Activated B cell treated with CpG ODN at 0.5 μM for 24 hours (primary cell): ENCODE data around the gene BBOF1. TPM values are rescaled to one million over a fixed set of nuclear protein-coding genes. Genes with fewer than 3 reads are reported as not detected.

ENCODE experiments used
- ATAC-seq: fragments of 200-7000 bp; cut with Tn5 transposase; one replicate; pipeline ENCODE4 v1.10.0; 2021; ENCODE audit warnings: low read depth, mild to moderate bottlenecking, moderate library complexity
- CTCF ChIA-PET: fragments of 350-600 bp; sonication (Branson Sonifier 250); formaldehyde crosslinking; loops from one replicate; lab custom pipeline; 2021; ENCODE audit warnings: antibody characterized with exemption; lab: Charles Lee
- POLR2A ChIA-PET: fragments of 350-600 bp; sonication (Branson Sonifier 250); formaldehyde crosslinking; loops from one replicate; lab custom pipeline; 2021; ENCODE audit warnings: antibody characterized with exemption; lab: Charles Lee
- DNase-seq: peaks from one replicate; pipeline ENCODE4 v3.0.0; 2022
- H3K27ac Mint-ChIP-seq: one replicate; pipeline ENCODE4 v1.8.0; 2020; ENCODE audit warnings: mixed read lengths
- H3K27me3 Mint-ChIP-seq: one replicate; pipeline ENCODE4 v1.8.0; 2021; ENCODE audit warnings: mixed read lengths
- H3K36me3 Mint-ChIP-seq: one replicate; pipeline ENCODE4 v1.8.0; 2021; ENCODE audit warnings: low read depth, mixed read lengths
- H3K4me1 Mint-ChIP-seq: one replicate; pipeline ENCODE4 v1.8.0; 2021; ENCODE audit warnings: mixed read lengths
- H3K4me3 Mint-ChIP-seq: one replicate; pipeline ENCODE4 v1.8.0; 2020; ENCODE audit warnings: mild to moderate bottlenecking, mixed read lengths
- H3K9me3 Mint-ChIP-seq: one replicate; pipeline ENCODE4 v1.8.0; 2020; ENCODE audit warnings: mixed read lengths
- intact Hi-C: fragments of 100-400 bp; cut with micrococcal nuclease; formaldehyde crosslinking; loops from one replicate; pipeline ENCODE4 v1.15.1; 2024
- total RNA-seq: library from RNA; stranded (reverse); gene quantifications from 2 replicates; pipeline ENCODE4 v1.2.3, GENCODE V29; 2022
- TF ChIP-seq, protein P1 (sequence below): fragments of 200-600 bp; IDR thresholded peaks from one replicate; pipeline ENCODE4 v1.8.0; 2022; ENCODE audit warnings: antibody characterized with exemption, mild to moderate bottlenecking

Gene BBOF1
- total RNA-seq, 1 donor from 2014 or later: 1.6 TPM

DNA sequence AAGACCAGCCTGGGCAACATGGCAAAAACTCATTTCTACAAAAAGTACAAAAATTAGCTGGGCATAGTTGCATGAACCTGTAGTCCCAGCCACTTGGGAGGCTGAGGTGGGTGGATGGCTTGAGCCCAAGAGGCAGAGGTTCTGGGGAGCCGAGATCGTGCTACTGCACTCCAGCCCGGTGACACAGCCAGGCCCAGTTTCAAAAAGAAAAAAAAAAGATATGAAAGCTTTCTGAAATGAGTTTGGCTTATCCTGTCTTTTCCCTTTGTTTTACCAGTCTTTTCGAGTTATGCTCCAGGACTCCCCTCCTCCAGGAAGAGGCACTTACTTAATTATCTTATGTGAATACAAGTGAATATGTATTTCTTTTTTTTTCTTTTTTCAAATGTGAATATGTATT, 3.2 kb downstream of the BBOF1 start:
- TF ChIP-seq, protein P1, sequence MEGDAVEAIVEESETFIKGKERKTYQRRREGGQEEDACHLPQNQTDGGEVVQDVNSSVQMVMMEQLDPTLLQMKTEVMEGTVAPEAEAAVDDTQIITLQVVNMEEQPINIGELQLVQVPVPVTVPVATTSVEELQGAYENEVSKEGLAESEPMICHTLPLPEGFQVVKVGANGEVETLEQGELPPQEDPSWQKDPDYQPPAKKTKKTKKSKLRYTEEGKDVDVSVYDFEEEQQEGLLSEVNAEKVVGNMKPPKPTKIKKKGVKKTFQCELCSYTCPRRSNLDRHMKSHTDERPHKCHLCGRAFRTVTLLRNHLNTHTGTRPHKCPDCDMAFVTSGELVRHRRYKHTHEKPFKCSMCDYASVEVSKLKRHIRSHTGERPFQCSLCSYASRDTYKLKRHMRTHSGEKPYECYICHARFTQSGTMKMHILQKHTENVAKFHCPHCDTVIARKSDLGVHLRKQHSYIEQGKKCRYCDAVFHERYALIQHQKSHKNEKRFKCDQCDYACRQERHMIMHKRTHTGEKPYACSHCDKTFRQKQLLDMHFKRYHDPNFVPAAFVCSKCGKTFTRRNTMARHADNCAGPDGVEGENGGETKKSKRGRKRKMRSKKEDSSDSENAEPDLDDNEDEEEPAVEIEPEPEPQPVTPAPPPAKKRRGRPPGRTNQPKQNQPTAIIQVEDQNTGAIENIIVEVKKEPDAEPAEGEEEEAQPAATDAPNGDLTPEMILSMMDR: no peak
- no peak overlapping the region for H3K27ac Mint-ChIP-seq
- peaks cover 14% of the 10 kb centered on the region for H3K4me1 Mint-ChIP-seq
- peaks cover 2% of the 10 kb centered on the region for H3K36me3 Mint-ChIP-seq
- ATAC-seq (no peak), DNase-seq (no peak)
- intact Hi-C loops: no loop called here
- H3K9me3 Mint-ChIP-seq: no peaks in the 10 kb centered on the region
- CTCF ChIA-PET: no interaction called here
- H3K27me3 Mint-ChIP-seq: no peaks in the 10 kb centered on the region
- POLR2A ChIA-PET: no interaction called here
- H3K4me3 Mint-ChIP-seq: no peak overlapping the region

DNA sequence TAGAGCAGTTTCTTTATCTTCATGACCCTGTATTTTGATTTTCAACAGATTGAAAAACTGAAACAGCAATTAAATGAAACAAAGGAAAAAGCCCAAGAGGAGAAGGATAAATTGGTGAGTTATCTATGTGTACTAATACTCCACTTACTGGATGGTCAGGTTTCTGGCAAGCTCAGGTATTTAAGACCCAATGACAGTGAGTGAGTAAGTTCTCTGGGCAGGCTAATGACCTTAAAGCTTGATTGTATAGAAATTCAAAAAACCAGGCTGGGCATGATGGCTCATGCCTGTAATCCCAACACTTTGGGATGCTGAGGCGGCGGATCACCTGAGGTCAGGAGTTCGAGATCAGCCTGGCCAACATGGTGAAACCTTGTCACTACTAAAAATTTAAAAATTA, 10.0 kb downstream of the BBOF1 start:
- TF ChIP-seq, protein P1: no peak
- no peak for ATAC-seq
- intact Hi-C loops: no loop called here
- ChIA-PET CTCF (no interaction called here), POLR2A (no interaction called here)
- H3K27me3 Mint-ChIP-seq: no peaks in the 10 kb centered on the region
- DNase-seq: no peak
- no peaks in the 10 kb centered on the region for H3K9me3 Mint-ChIP-seq
- no peak overlapping the region for H3K27ac Mint-ChIP-seq
- no peaks in the 10 kb centered on the region for H3K36me3 Mint-ChIP-seq
- H3K4me1 Mint-ChIP-seq: no peaks in the 10 kb centered on the region
- no peak overlapping the region for H3K4me3 Mint-ChIP-seq

DNA sequence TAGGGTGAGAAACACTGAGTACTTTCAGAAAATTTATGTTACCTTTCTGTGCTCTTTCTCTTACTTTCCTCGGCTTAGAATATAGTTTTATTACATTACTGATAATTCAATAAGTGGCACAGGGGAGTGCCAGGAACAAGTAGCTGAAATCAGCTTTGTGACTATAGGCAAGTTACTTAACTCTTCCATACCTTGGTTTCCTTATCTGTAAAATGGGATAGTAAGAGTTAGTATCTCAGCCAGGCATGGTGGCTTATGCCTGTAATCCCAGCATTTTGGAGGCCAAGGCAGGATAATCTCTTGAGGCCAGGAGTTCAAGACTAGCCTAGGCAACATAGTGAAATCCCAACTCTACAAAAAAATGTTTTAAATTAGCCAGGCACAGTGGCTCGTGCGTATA, 15.4 kb downstream of the BBOF1 start:
- H3K4me1 Mint-ChIP-seq: no peaks in the 10 kb centered on the region
- TF ChIP-seq, protein P1: no peak
- no peaks in the 10 kb centered on the region for H3K36me3 Mint-ChIP-seq
- no peak overlapping the region for H3K4me3 Mint-ChIP-seq
- intact Hi-C loops: no loop called here
- H3K27me3 Mint-ChIP-seq: no peaks in the 10 kb centered on the region
- ATAC-seq (no peak), DNase-seq (no peak)
- no peaks in the 10 kb centered on the region for H3K9me3 Mint-ChIP-seq
- CTCF ChIA-PET: interaction anchor here (0.6 kb wide), 1 partner anchor 588 kb away, joined by 7 read pairs; no protein-coding TSS in a partner anchor
- H3K27ac Mint-ChIP-seq: no peak overlapping the region
- POLR2A ChIA-PET: interaction anchor here (0.6 kb wide), 1 partner anchor 919 kb away, joined by 3 read pairs; no protein-coding TSS in a partner anchor

DNA sequence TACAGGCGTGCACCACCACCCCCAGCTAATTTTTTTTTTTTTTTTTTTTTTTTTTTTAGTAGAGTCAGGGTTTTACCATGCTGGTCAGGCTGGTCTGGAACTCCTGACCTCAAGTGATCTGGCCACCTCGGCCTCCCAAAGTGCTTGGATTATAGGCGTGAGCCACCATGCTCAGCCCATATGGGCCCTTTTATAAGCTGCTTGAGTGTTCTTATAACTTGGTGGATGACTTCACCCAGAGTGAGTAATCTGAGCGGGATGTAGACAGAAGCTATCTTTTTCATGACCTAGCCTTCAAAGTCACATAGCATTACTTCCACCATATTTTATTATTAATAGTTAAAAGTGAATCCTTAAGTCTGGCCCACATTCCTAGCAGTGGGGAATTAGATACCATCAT, 16.4 kb downstream of the BBOF1 start:
- intact Hi-C loops: loop anchor here (5.0 kb wide), 1 partner anchor 528 kb away; no protein-coding TSS in a partner anchor
- Mint-ChIP-seq H3K4me3 (no peak overlapping the region), H3K9me3 (no peaks in the 10 kb centered on the region), H3K36me3 (no peaks in the 10 kb centered on the region), H3K4me1 (no peaks in the 10 kb centered on the region), H3K27me3 (no peaks in the 10 kb centered on the region), H3K27ac (no peak overlapping the region)
- no peak for ATAC-seq
- TF ChIP-seq, protein P1: no peak
- ChIA-PET CTCF (interaction anchor here (0.7 kb wide), 1 partner anchor 99 kb away, joined by 3 read pairs; no protein-coding TSS in a partner anchor), POLR2A (interaction anchor here (0.7 kb wide), 1 partner anchor 1924 kb away, joined by 4 read pairs; no protein-coding TSS in a partner anchor)
- no peak for DNase-seq

DNA sequence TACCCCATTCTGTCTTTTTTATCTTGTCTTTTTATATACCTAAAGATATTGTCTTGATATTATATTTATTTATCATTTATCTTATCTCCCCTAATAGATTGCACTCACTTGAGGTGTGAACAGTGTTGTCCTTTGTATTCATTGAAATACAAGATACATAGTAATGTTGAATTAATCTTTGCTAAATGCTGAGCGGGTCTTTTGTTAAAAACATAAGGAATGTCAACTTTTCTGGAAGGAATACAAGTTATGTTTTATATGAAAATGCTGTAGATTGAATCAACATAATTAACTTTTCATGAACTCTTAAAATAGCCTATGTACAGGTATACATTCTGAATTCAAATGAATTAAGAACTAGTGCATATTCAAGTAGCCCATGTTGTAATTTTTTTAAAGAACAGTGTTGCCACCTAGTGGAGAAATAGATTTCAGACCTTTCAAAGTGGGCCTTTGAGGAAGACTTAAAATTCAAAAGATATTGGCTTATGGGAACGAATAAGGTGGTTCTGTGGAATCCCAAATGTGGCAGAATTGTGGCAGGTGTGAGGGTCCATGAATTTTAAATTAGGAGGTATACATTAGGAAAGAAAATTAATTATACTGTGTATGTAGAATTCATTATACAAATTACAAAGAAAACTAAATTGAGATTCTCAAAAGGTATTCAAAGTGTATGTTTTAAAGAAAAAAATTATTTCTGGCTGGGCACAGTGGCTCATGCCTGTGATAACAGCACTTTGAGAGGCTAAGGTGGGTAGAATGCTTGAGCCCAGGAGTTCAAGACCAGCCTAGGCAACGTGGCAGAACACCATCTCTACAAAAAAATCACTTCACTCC, 19.1 kb downstream of the BBOF1 start:
- POLR2A ChIA-PET: no interaction called here
- Mint-ChIP-seq H3K27ac (no peak overlapping the region), H3K36me3 (no peaks in the 10 kb centered on the region), H3K9me3 (no peaks in the 10 kb centered on the region), H3K27me3 (no peaks in the 10 kb centered on the region), H3K4me3 (no peak overlapping the region), H3K4me1 (no peaks in the 10 kb centered on the region)
- TF ChIP-seq, protein P1: peak; percentile 91
- no peak for ATAC-seq
- intact Hi-C loops: loop anchor here (2.0 to 5.0 kb wide), 2 partner anchors 309 to 531 kb away; no protein-coding TSS in a partner anchor
- no peak for DNase-seq
- CTCF ChIA-PET: no interaction called here
